GM12801 (cell line): ENCODE measurements around the gene CPED1.

Experiments
- CTCF ChIP-seq: IDR thresholded peaks from one replicate; pipeline ENCODE4 v1.5.1; 2011; ENCODE audit warnings: control low read depth; ENCODE audit not compliant: insufficient read length; ENCODE audit errors: extremely low read depth

The CPED1 gene

GRCh38 chr7:121032645-121033460 lies 44.3 kb downstream of the CPED1 start:
- TF ChIP-seq CTCF: no peak

DNA sequence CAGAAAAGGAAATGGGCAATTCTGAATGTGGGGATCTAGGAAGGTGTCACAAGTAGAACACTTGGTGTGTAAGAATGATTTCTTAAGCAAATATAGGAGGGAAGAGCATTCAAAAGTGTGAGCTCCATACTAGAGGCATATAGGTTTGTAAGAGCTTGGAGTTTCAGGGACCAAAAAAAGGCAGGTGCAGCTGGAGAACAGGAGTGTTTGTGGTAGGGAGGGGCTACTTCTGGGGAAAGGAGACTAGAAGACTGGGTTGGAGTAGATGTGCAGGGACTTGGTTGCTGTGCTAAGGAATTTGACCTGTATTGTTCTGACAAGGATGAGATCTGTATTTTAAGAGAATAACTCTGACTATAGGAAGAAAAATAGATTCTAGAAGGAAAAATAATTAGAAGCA lies 46.4 kb downstream of the CPED1 start:
- TF ChIP-seq CTCF: no peak

DNA sequence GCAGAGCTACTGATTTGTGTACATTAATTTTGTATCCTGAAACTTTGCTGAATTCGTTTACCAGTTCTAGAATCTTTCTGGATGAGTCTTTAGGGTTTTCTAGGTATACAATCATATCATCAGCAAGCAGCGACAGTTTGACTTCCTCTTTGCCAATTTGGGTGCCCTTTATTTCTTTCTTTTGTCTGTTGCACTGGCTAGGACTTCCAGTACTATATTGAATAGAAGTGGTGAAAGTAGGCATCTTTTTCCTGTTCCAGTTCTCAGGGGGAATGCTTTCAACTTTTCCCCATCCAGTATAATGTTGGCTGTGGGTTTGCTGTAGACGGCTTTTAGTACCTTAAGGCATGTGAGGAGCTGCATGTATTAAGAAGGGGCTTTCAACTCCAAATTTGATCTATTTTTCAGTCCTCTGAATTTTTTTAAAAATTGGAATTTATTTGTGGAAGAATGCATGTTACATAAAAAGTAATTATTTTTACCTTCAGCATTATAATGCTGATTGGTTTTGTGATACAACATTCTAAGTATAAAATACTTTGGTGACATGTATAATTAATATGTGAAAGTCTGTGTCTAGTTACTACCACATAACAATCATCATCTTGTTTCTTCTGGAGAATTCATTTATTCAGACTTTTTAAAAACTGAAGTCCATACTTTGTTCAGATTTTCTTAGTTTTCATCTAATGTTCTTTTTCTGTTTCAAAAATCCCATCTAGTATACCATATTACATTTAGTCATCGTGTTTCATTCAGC lies 49.6 kb downstream of the CPED1 start:
- no peak for TF ChIP-seq CTCF

DNA sequence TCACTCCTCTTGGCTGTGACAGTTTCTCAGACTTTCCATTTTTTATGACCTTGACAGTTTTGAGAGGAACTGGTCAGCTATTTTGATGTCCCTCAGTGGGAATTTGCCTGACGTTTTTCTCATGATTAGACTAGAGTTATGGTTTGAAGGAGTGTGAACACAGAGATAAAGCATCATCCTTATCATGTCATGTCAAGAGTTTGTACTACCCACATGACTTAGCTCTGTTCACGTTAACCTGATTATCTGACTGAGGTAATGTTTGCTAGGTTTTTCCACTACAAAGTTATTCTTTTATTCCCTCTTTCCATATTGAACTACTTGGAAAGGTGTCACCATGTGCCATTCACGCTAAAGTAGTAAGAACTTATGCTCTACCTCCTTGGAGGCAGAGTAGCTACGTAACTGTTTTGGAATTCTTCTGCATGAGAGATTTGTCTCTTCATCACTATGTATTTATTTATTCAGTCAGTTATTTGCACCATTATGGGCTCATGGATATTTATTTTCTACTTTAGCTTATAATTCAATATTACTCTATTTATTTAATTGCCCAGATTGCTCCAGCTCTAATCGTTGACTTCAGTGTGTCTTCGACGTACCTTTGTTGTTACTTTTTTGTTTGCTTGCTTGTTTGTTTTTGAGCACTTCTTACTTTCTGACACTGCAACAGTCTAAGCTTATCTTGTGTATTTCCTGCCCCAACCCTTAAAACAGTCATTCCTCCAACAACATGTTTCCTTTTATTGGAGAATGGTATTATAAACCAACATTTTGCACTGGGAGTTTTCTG lies 50.4 kb downstream of the CPED1 start:
- TF ChIP-seq CTCF: no peak

DNA sequence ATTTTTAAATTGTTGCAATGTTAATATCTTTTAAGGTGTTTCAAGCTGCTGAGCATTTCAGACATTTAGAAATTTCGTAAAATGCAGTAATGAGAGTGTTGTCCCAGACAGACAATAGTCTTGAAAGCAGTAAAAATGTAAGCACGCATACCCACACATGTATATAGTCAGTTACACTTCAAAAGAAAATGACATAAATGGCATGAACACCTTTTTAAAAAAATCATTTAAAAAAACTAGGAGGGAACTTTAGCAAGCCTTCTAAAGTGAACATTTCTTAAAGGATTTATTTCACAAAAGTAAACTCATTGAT lies 51.0 kb downstream of the CPED1 start:
- no peak for TF ChIP-seq CTCF

DNA sequence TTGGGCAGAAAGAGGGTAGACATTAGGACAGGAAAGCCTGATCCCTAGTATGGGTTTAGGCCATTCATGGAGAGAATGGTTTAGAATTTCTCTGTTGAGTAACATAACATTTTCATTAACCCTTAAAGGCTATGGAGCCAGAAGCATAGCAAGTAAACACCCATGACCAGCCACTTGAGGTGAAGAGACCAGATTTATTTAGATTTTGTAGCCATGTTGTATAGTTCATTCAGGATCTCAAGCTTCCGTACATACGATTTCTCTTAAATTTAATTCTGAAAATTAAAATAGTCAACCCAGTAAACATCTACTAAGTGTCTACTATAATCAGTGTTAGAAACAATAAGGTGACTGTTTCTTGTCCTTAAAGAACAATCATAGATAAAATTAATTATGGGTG lies 51.5 kb downstream of the CPED1 start:
- TF ChIP-seq CTCF: no peak

- no peak for TF ChIP-seq CTCF
Measured at GRCh38 chr7:121041516-121042148, 53.1 kb downstream of the CPED1 start.
